Embryonic facial prominence (tissue), 1 donor: ENCODE results near the gene DHRS7.

Source experiments
- DNase-seq: peaks from one replicate; pipeline ENCODE4 v3.0.0-alpha.2; 2016; ENCODE audit errors: extremely low spot score

Gene DHRS7

GRCh38 chr14:60184905-60185555 is 19.8 kb upstream of the DHRS7 start:
- DNase-seq = no peak

- DNase-seq = peak; percentile 60
Observed at GRCh38 chr14:60184146-60184904, 19.1 kb upstream of the DHRS7 start.

GRCh38 chr14:60183741-60184140 is 18.5 kb upstream of the DHRS7 start:
- no peak for DNase-seq

- no peak for DNase-seq
Observed at GRCh38 chr14:60183138-60183537, 17.9 kb upstream of the DHRS7 start.

- DNase-seq = no peak
Observed at GRCh38 chr14:60179431-60179869, 14.3 kb upstream of the DHRS7 start.

GRCh38 chr14:60178820-60179219 is 13.6 kb upstream of the DHRS7 start:
- DNase-seq = no peak

- no peak for DNase-seq
Observed at GRCh38 chr14:60178164-60178563, 13.0 kb upstream of the DHRS7 start.

GRCh38 chr14:60175255-60175902 is 10.2 kb upstream of the DHRS7 start:
- DNase-seq = no peak

- DNase-seq = no peak
Observed at GRCh38 chr14:60174352-60175254, 9.4 kb upstream of the DHRS7 start.

GRCh38 chr14:60171690-60172089 is 6.5 kb upstream of the DHRS7 start:
- no peak for DNase-seq

- no peak for DNase-seq
Observed at GRCh38 chr14:60170948-60171347, 5.8 kb upstream of the DHRS7 start.

GRCh38 chr14:60169722-60170121 is 4.5 kb upstream of the DHRS7 start:
- no peak for DNase-seq

- no peak for DNase-seq
Observed at GRCh38 chr14:60166142-60166541, 944 bp upstream of the DHRS7 start.

- DNase-seq = no peak
Observed at GRCh38 chr14:60165547-60165876, 314 bp upstream of the DHRS7 start.

GRCh38 chr14:60164404-60164711 is 840 bp downstream of the DHRS7 start:
- DNase-seq = no peak

- DNase-seq = no peak
Observed at GRCh38 chr14:60163693-60164092, 1.5 kb downstream of the DHRS7 start.

GRCh38 chr14:60161196-60162107 is 3.7 kb downstream of the DHRS7 start:
- DNase-seq = no peak

GRCh38 chr14:60160422-60160821 is 4.8 kb downstream of the DHRS7 start:
- DNase-seq = no peak

GRCh38 chr14:60154671-60155070 is 10.5 kb downstream of the DHRS7 start:
- no peak for DNase-seq

GRCh38 chr14:60153991-60154390 is 11.2 kb downstream of the DHRS7 start:
- DNase-seq = no peak

- DNase-seq = no peak
Observed at GRCh38 chr14:60151715-60152114, 13.5 kb downstream of the DHRS7 start.
